Measurements from ENCODE around the gene ADGRA3. TPM values are rescaled to one million over a fixed set of nuclear protein-coding genes. Genes with fewer than 3 reads are reported as not detected.
"Not testable (repeated sequence)": the region's sequence is repeated elsewhere in the genome, so short reads cannot be mapped to it uniquely, and the experiment has no call there.

ADGRA3 gene
- total RNA-seq, 4 donors from 2014 or later: 10.4 to 32.2 (median 19.8) TPM

GRCh38 chr4:22476011-22476410 is 39.9 kb downstream of the ADGRA3 start:
- DNase-seq (ENCODE audit: low spot score in 2 of 2): no peak
- TF ChIP-seq POLR2AphosphoS5 (IDR thresholded peaks at IDR 0.05): no peak
- TF ChIP-seq POLR2A (IDR thresholded peaks at IDR 0.05): no peak
- TF ChIP-seq EP300 (IDR thresholded peaks at IDR 0.05): no peak
- no peak for TF ChIP-seq CTCF (IDR thresholded peaks at IDR 0.05)
- Histone ChIP-seq H3K27ac (no peak overlapping the region), H3K4me3 (no peak overlapping the region), H3K36me3 (no peaks in the 10 kb centered on the region), H3K4me1 (no peaks in the 10 kb centered on the region), H3K27me3 (no peaks in the 10 kb centered on the region), H3K9me3 (no peaks in the 10 kb centered on the region)
- WGBS: 93% methylated on average over 7 of the region's 7 CpGs

DNA sequence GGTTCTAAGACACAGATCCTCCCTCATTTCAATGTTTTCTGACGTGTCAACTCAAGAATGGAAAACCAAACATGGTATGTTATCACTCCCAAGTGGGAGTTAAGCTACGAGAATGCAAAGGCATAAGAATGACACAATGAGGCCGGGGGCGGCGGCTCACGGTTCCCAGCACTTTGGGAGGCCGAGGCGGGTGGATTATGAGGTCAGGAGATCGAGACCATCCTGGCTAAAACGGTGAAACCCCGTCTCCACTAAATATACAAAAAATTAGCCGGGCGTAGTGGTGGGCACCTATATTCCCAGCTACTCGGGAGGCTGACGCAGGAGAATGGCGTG is 40.6 kb downstream of the ADGRA3 start:
- H3K27me3 ChIP-seq; H3K4me3 ChIP-seq; H3K36me3 ChIP-seq; H3K27ac ChIP-seq; DNase-seq (ENCODE audit: low spot score in 2 of 2); H3K4me1 ChIP-seq; H3K9me3 ChIP-seq: not testable (repeated sequence)
- 91% methylated on average over 16 of the region's 16 CpGs for WGBS

DNA sequence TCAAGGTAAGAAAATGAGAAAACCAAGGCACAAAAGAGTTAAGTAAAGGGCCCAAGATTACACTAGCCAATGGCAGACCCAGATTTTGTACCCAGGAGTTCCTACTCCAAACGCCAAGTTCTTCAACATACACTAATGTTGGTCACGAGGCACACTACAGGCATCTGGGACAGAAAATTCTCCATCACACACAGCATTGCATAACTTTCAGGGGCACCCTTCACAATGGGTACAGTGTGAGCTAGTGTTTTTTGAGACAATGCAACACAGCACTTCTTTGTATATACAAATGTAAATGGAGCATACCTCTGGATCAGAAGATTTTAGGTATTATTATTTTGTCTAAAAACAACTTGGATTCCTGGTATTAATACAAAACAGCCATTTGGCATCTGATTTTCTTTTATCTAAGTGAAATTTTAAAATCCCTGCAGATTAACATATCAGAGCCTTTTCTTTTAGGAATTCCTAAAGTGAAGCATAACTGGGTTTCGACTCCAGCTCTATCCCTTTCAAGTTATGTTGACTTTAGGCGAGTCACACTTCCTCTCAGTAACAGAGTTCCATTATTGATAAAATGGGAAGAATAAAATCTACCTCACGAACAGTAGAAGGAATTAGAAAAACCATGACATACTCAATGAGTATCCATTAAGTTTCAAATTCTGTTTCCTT is 41.1 kb downstream of the ADGRA3 start:
- no peaks in the 10 kb centered on the region for H3K27me3 ChIP-seq
- H3K9me3 ChIP-seq: no peaks in the 10 kb centered on the region
- no peaks in the 10 kb centered on the region for H3K36me3 ChIP-seq
- H3K4me3 ChIP-seq: no peak overlapping the region
- DNase-seq (ENCODE audit: low spot score in 2 of 2): no peak
- WGBS: 85% methylated on average over 5 of the region's 5 CpGs
- TF ChIP-seq POLR2A (IDR thresholded peaks at IDR 0.05): no peak
- TF ChIP-seq POLR2AphosphoS5 (IDR thresholded peaks at IDR 0.05): no peak
- TF ChIP-seq EP300 (IDR thresholded peaks at IDR 0.05): no peak
- TF ChIP-seq CTCF (IDR thresholded peaks at IDR 0.05): no peak
- no peaks in the 10 kb centered on the region for H3K4me1 ChIP-seq
- H3K27ac ChIP-seq: no peak overlapping the region

GRCh38 chr4:22473268-22473667 is 42.6 kb downstream of the ADGRA3 start:
- WGBS: 71% methylated on average over 4 of the region's 4 CpGs
- Histone ChIP-seq H3K27ac (no peak overlapping the region), H3K4me1 (no peaks in the 10 kb centered on the region), H3K9me3 (no peaks in the 10 kb centered on the region), H3K36me3 (no peaks in the 10 kb centered on the region), H3K27me3 (no peaks in the 10 kb centered on the region), H3K4me3 (no peak overlapping the region)
- DNase-seq (ENCODE audit: low spot score in 2 of 2): no peak
- no peak for TF ChIP-seq POLR2AphosphoS5 (IDR thresholded peaks at IDR 0.05)
- TF ChIP-seq CTCF (IDR thresholded peaks at IDR 0.05): no peak
- no peak for TF ChIP-seq POLR2A (IDR thresholded peaks at IDR 0.05)
- no peak for TF ChIP-seq EP300 (IDR thresholded peaks at IDR 0.05)

GRCh38 chr4:22471999-22472461 is 43.8 kb downstream of the ADGRA3 start:
- no peak for DNase-seq (ENCODE audit: low spot score in 2 of 2)
- Histone ChIP-seq H3K27ac (no peak overlapping the region), H3K4me1 (no peaks in the 10 kb centered on the region), H3K9me3 (no peaks in the 10 kb centered on the region), H3K36me3 (no peaks in the 10 kb centered on the region), H3K4me3 (no peak overlapping the region), H3K27me3 (no peaks in the 10 kb centered on the region)
- 72% methylated on average over 4 of the region's 4 CpGs for WGBS
- TF ChIP-seq POLR2A (IDR thresholded peaks at IDR 0.05) (no peak), EP300 (IDR thresholded peaks at IDR 0.05) (no peak)

DNA sequence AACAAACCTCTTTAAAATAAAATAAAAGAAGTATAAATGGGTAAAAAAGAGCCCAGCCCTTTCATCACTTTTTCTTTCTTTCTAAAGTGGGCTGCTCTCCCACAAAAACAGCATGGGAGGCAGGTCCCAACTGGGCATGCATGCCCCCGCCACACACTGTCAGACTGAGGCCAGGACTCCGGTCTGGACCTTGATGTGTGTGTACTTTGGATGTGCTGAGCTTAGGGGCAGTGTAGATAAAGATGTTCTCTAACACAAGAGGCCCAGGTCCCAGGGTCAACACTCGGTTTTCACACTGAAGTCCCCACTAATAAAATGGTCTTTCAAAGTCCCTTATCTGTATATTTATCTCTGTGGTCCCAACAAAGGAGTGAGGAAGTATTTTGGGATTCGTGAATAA is 44.4 kb downstream of the ADGRA3 start:
- DNase-seq (ENCODE audit: low spot score in 2 of 2): no peak
- TF ChIP-seq POLR2A (IDR thresholded peaks at IDR 0.05) (no peak), EP300 (IDR thresholded peaks at IDR 0.05) (no peak), CTCF (IDR thresholded peaks at IDR 0.05) (no peak), POLR2AphosphoS5 (IDR thresholded peaks at IDR 0.05) (no peak)
- Histone ChIP-seq H3K36me3 (no peaks in the 10 kb centered on the region), H3K27ac (no peak overlapping the region), H3K4me1 (no peaks in the 10 kb centered on the region), H3K9me3 (no peaks in the 10 kb centered on the region), H3K4me3 (no peak overlapping the region), H3K27me3 (no peaks in the 10 kb centered on the region)
- 94% methylated on average over 4 of the region's 4 CpGs for WGBS
